SK-N-SH (cell line): ENCODE results near the gene PROX2. TPM values are rescaled to one million over a fixed set of nuclear protein-coding genes. Genes with fewer than 3 reads are reported as not detected.

ENCODE experiments used
- CTCF ChIA-PET: fragments of 300-600, 350-600 bp; formaldehyde crosslinking; extraction: SDS; loops from one replicate; lab custom pipeline; 2021; lab: Yijun Ruan, JAX
- POLR2A ChIA-PET: fragments of 350-600 bp; sonication (Branson Sonifier 250); formaldehyde crosslinking; extraction: SDS; loops from one replicate; lab custom pipeline; 2020; ENCODE audit warnings: antibody characterized with exemption, inconsistent platforms; lab: Yijun Ruan, JAX
- DNase-seq: peaks from one replicate; pipeline ENCODE4 v3.0.0; 2012
- H2AFZ ChIP-seq: fragments of 200-600 bp; sonication (generic); 2 replicates; pipeline ENCODE4 v1.8.1; 2016; ENCODE audit warnings: antibody characterized with exemption, mild to moderate bottlenecking, low read depth
- H3F3A ChIP-seq: fragments of 200-600 bp; sonication (generic); replicated peaks from 2 replicates; pipeline ENCODE3; 2016; ENCODE audit warnings: antibody characterized with exemption, mild to moderate bottlenecking; ENCODE audit not compliant: insufficient read depth
- H3K27ac ChIP-seq, 2 experiments: fragments of 200-500 bp in 1 of 2; fragments of 200-600 bp in 1 of 2; sonication (Bioruptor generic) in 1 of 2; sonication (generic), shearing (Covaris generic) in 1 of 2; 2 replicates each; pipeline versions ENCODE4 v1.5.1 to v1.6.1; 2014 to 2016; ENCODE audit warnings: low read depth in 2 of 2, inconsistent platforms in 1 of 2, low read length in 1 of 2, mild to moderate bottlenecking in 1 of 2, mixed read lengths in 1 of 2
- H3K27me3 ChIP-seq: fragments of 200-600 bp; sonication (generic), shearing (Covaris generic); 2 replicates; pipeline ENCODE4 v1.6.1; 2016; ENCODE audit warnings: mixed run types; ENCODE audit not compliant: insufficient read depth
- H3K36me3 ChIP-seq, 2 experiments: fragments of 200-500 bp in 1 of 2; fragments of 200-600 bp in 1 of 2; sonication (Bioruptor generic) in 1 of 2; sonication (generic) in 1 of 2; replicated peaks in 1 of 2; 2 replicates each; pipeline versions ENCODE3 to v1.5.1; 2014 to 2016; ENCODE audit warnings: low read length in 1 of 2, mild to moderate bottlenecking in 1 of 2; ENCODE audit not compliant: insufficient read depth in 2 of 2, control insufficient read depth in 1 of 2
- H3K4me1 ChIP-seq, 2 experiments: fragments of 200-500 bp in 1 of 2; fragments of 200-600 bp in 1 of 2; sonication (Bioruptor generic) in 1 of 2; sonication (generic), shearing (Covaris generic) in 1 of 2; 2 replicates each; pipeline versions ENCODE4 v1.5.1 to v1.6.1; 2014 to 2016; ENCODE audit warnings: low read depth in 1 of 2, low read length in 1 of 2, mixed run types in 1 of 2; ENCODE audit not compliant: insufficient read depth in 2 of 2, control insufficient read depth in 1 of 2
- H3K4me2 ChIP-seq: fragments of 200-600 bp; sonication (generic), shearing (Covaris generic); 2 replicates; pipeline ENCODE4 v1.6.1; 2017; ENCODE audit warnings: mixed run types
- H3K4me3 ChIP-seq, 2 experiments: fragments of 200-500 bp in 1 of 2; fragments of 200-600 bp in 1 of 2; sonication (Bioruptor generic) in 1 of 2; sonication (generic), shearing (Covaris generic) in 1 of 2; 2 replicates each; pipeline versions ENCODE4 v1.5.1 to v1.8.1; 2014 to 2016; ENCODE audit warnings: low read depth in 2 of 2, inconsistent platforms in 1 of 2, low read length in 1 of 2, mild to moderate bottlenecking in 1 of 2, mixed read lengths in 1 of 2, moderate library complexity in 1 of 2
- H3K79me2 ChIP-seq: fragments of 200-600 bp; sonication (generic); 2 replicates; pipeline ENCODE4 v1.8.1; 2017; ENCODE audit warnings: mild to moderate bottlenecking; ENCODE audit not compliant: insufficient read depth
- H3K9ac ChIP-seq: fragments of 200-600 bp; sonication (generic); 2 replicates; pipeline ENCODE4 v1.6.1; 2017; ENCODE audit warnings: mixed run types
- H3K9me2 ChIP-seq: fragments of 200-600 bp; sonication (generic); 2 replicates; pipeline ENCODE4 v1.6.1; 2017; ENCODE audit warnings: mixed run types
- H3K9me3 ChIP-seq: fragments of 200-600 bp; sonication (generic); 2 replicates; pipeline ENCODE4 v1.6.1; 2017; ENCODE audit warnings: mixed run types, mild to moderate bottlenecking, moderate library complexity
- H4K20me1 ChIP-seq: fragments of 200-600 bp; sonication (generic); 2 replicates; pipeline ENCODE4 v1.6.1; 2017; ENCODE audit warnings: mild to moderate bottlenecking, mixed run types; ENCODE audit not compliant: insufficient read depth
- EP300 ChIP-seq, 2 experiments: IDR thresholded peaks; 2 replicates each; pipeline versions ENCODE4 v1.4.0 to v1.6.1; 2012; ENCODE audit warnings: borderline replicate concordance in 1 of 2, low read depth in 1 of 2, low read length in 1 of 2
- FOSL2 ChIP-seq: IDR thresholded peaks from 2 replicates; pipeline ENCODE4 v1.4.0; 2012; ENCODE audit warnings: low read depth, mild to moderate bottlenecking, moderate library complexity, borderline replicate concordance
- FOXJ3 ChIP-seq: sonication (generic); formaldehyde crosslinking; IDR thresholded peaks from 2 replicates; pipeline ENCODE4 v1.5.1; 2020; ENCODE audit warnings: mild to moderate bottlenecking, missing genetic modification reagents
- GABPA ChIP-seq: IDR thresholded peaks from 2 replicates; pipeline ENCODE4 v1.4.0; 2012; ENCODE audit warnings: low read depth, mild to moderate bottlenecking
- GATA2 ChIP-seq: sonication (generic); formaldehyde crosslinking; IDR thresholded peaks from 2 replicates; pipeline ENCODE4 v1.5.0; 2020; ENCODE audit warnings: mild to moderate bottlenecking, missing genetic modification reagents
- IRF3 ChIP-seq: fragments of 150-350 bp; IDR thresholded peaks from 2 replicates; pipeline ENCODE4 v1.6.1; 2016; ENCODE audit warnings: mild to moderate bottlenecking, low read depth, low read length
- MEF2A ChIP-seq: IDR thresholded peaks from 2 replicates; pipeline ENCODE4 v1.4.0; 2012; ENCODE audit warnings: low read depth, borderline replicate concordance
- MXI1 ChIP-seq: IDR thresholded peaks from 2 replicates; pipeline ENCODE4 v1.6.1; 2012; ENCODE audit warnings: mild to moderate bottlenecking, low read depth, low read length, improper control_type of control experiment
- NFIC ChIP-seq: IDR thresholded peaks from 2 replicates; pipeline ENCODE4 v1.4.0; 2012; ENCODE audit warnings: borderline replicate concordance
- NRF1 ChIP-seq: IDR thresholded peaks from 2 replicates; pipeline ENCODE4 v1.6.1; 2012; ENCODE audit warnings: low read depth, mild to moderate bottlenecking, low read length
- POLR2AphosphoS5 ChIP-seq: IDR thresholded peaks from 2 replicates; pipeline ENCODE4 v1.6.1; 2012; ENCODE audit warnings: low read depth, low read length
- RAD21 ChIP-seq: IDR thresholded peaks from 2 replicates; pipeline ENCODE4 v1.6.1; 2012; ENCODE audit warnings: mild to moderate bottlenecking, low read length
- RCOR1 ChIP-seq: fragments of 150-350 bp; IDR thresholded peaks from 2 replicates; pipeline ENCODE4 v1.6.1; 2017; ENCODE audit warnings: antibody characterized with exemption, low read length
- RFX5 ChIP-seq: IDR thresholded peaks from 2 replicates; pipeline ENCODE4 v1.6.1; 2012; ENCODE audit warnings: mild to moderate bottlenecking, improper control_type of control experiment, low read length
- TAF1 ChIP-seq: IDR thresholded peaks from 2 replicates; pipeline ENCODE4 v1.6.1; 2012; ENCODE audit warnings: low read depth, mild to moderate bottlenecking, low read length, moderate library complexity, borderline replicate concordance
- TEAD4 ChIP-seq: IDR thresholded peaks from 2 replicates; pipeline ENCODE4 v1.4.0; 2012; ENCODE audit warnings: mild to moderate bottlenecking, borderline replicate concordance; ENCODE audit not compliant: insufficient read depth
- USF2 ChIP-seq: fragments of 150-350 bp; IDR thresholded peaks from 2 replicates; pipeline ENCODE4 v1.6.1; 2017; ENCODE audit warnings: antibody characterized with exemption, low read length, low read depth, borderline replicate concordance
- YY1 ChIP-seq: IDR thresholded peaks from 2 replicates; pipeline ENCODE4 v1.4.0; 2012; ENCODE audit warnings: low read depth, mild to moderate bottlenecking
- ZBTB33 ChIP-seq: IDR thresholded peaks from 2 replicates; pipeline ENCODE4 v1.4.0; 2012; ENCODE audit warnings: low read depth, borderline replicate concordance
- WGBS: methylation state at CpG from one replicate; pipeline ENCODE4 v1.1.6; 2017; ENCODE audit warnings: low lambda C conversion rate; 5-methylcytosine and 5-hydroxymethylcytosine counted together
- polyA plus RNA-seq, 3 experiments: library from polyadenylated mRNA; depleted of rRNA; stranded (reverse); fragments of >200 nt; gene quantifications; 2 replicates each; pipeline ENCODE4 v1.2.3, GENCODE V29; 2012
- TF ChIP-seq, protein P1 (sequence below): IDR thresholded peaks from 2 replicates; pipeline ENCODE4 v1.4.0; 2012; ENCODE audit warnings: low read depth, borderline replicate concordance

Gene PROX2
- polyA plus RNA-seq, 1 of the 3 experiments (the other 2 are of a cell fraction), result not detected

- Histone ChIP-seq H3K27me3 (no peaks in the 10 kb centered on the region), H3K4me3 (no peak overlapping the region), H4K20me1 (no peaks in the 10 kb centered on the region), H3K36me3 (no peaks in the 10 kb centered on the region), H3K27ac (peak overlapping the region; percentile 69 to 90; a peak in 3 of 4 replicates), H3K4me1 (peaks cover 0 to 29% of the 10 kb centered on the region in 2 experiments; a peak in 2 of 4 replicates), H3F3A (peaks cover 3% of the 10 kb centered on the region), H3K9me2 (no peaks in the 10 kb centered on the region), H3K4me2 (peak overlapping the region; percentile 42; the same call in 1 of the 2 replicates), H2AFZ (no peak overlapping the region), H3K9ac (no peak overlapping the region), H3K9me3 (no peaks in the 10 kb centered on the region), H3K79me2 (no peaks in the 10 kb centered on the region)
- DNase-seq, result no peak
- POLR2A ChIA-PET, result no interaction called here
- 84% methylated on average over 4 of the region's 4 CpGs for WGBS
- TF ChIP-seq MEF2A (no peak), MXI1 (no peak), YY1 (no peak), NRF1 (no peak), NFIC (no peak), GABPA (no peak), TEAD4 (no peak), FOXJ3 (CRISPR knock-in tag) (no peak), USF2 (no peak)
- TF ChIP-seq, protein P1, sequence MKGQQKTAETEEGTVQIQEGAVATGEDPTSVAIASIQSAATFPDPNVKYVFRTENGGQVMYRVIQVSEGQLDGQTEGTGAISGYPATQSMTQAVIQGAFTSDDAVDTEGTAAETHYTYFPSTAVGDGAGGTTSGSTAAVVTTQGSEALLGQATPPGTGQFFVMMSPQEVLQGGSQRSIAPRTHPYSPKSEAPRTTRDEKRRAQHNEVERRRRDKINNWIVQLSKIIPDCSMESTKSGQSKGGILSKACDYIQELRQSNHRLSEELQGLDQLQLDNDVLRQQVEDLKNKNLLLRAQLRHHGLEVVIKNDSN, result no peak
- CTCF ChIA-PET, result interaction anchor here (1.0 to 20.8 kb wide), 5 partner anchors 8 to 93 kb away, joined by 3 to 537 read pairs (median 13); no protein-coding TSS in a partner anchor
Measured at GRCh38 chr14:74853581-74853980, 22.4 kb downstream of the PROX2 start.

DNA sequence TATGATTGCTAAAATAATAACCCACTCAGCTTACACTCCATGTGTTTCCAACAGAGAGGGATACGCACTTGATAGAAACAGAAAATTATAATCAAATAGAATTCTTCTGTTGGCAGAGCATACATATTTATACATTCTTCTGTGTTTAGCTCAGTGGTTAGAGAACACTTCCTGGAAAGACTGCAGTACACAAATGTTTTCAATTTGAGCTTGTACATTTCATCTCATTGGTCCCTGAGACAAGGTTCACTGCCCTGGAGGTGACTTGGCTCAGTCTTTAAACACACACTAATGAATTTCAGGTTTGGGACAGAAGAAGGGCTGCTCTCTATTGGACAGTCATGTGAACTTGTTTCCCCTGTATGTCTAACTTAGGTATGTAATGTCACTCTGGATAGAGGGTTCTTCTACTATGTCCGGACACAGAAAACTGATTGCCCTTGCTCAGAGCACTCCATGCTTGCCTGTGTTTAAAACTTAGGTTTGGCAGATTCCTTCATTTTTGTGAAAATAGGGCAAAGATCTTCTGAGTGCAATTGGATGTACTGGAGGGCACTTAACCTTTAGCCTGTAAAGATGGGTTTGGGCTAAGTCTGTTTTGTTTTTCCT is 22.9 kb downstream of the PROX2 start:
- Histone ChIP-seq H3K9me2 (no peaks in the 10 kb centered on the region), H3K27ac (peak overlapping the region; percentile 69 to 90; a peak in 3 of 4 replicates), H3K9ac (no peak overlapping the region; the same call in 1 of the 2 replicates), H3K27me3 (no peaks in the 10 kb centered on the region), H3K4me2 (peak overlapping the region; percentile 42; the same call in 1 of the 2 replicates), H3K4me3 (no peak overlapping the region), H3F3A (peaks cover 3% of the 10 kb centered on the region), H3K9me3 (no peaks in the 10 kb centered on the region), H3K36me3 (no peaks in the 10 kb centered on the region), H4K20me1 (no peaks in the 10 kb centered on the region), H2AFZ (0 out of 2 replicates have a peak overlapping the region, but pooled peaks have one; percentile 19), H3K4me1 (peaks cover 1 to 32% of the 10 kb centered on the region in 2 experiments; a peak in 3 of 4 replicates), H3K79me2 (no peaks in the 10 kb centered on the region)
- WGBS, result 14% methylated on average over 2 of the region's 2 CpGs
- ChIA-PET POLR2A (no interaction called here), CTCF (interaction anchor here (1.0 to 20.8 kb wide), 3 partner anchors 8 to 48 kb away, joined by 4 to 537 read pairs (median 103); no protein-coding TSS in a partner anchor)
- DNase-seq, result no peak
- TF ChIP-seq NFIC (peak; percentile 42; the same call in 1 of the 2 replicates), ZBTB33 (no peak), FOSL2 (peak; percentile 2; the same call in 1 of the 2 replicates), RFX5 (no peak), MEF2A (no peak), RCOR1 (no peak), RAD21 (no peak), TAF1 (no peak), GABPA (no peak), TEAD4 (no peak), EP300 (IDR thresholded peaks at IDR 0.05; ENCODE audit: borderline replicate concordance in 1 of 2, low read depth in 1 of 2, low read length in 1 of 2) (peak; percentile 46 to 63; a peak in 3 of 4 replicates), POLR2AphosphoS5 (peak; percentile 60; the same call in 1 of the 2 replicates), IRF3 (no peak), GATA2 (no peak)
- TF ChIP-seq, protein P1, result no peak
